Progenitor cell of endocrine pancreas (in vitro differentiated cells): ENCODE results near the gene PLCH1. TPM values are rescaled to one million over a fixed set of nuclear protein-coding genes. Genes with fewer than 3 reads are reported as not detected.

Source experiments
- DNase-seq: peaks from one replicate; pipeline ENCODE4 v3.0.0; 2021; ENCODE audit warnings: low spot score; ENCODE audit not compliant: unreplicated experiment
- H3K27ac Mint-ChIP-seq: 2 replicates; pipeline ENCODE4 v1.8.0; 2021; ENCODE audit warnings: mild to moderate bottlenecking, moderate library complexity, mixed read lengths
- H3K27me3 Mint-ChIP-seq: 2 replicates; pipeline ENCODE4 v1.8.0; 2021; ENCODE audit warnings: mixed read lengths
- H3K36me3 Mint-ChIP-seq: 2 replicates; pipeline ENCODE4 v1.8.0; 2022; ENCODE audit warnings: mixed read lengths; ENCODE audit not compliant: insufficient read depth
- H3K4me1 Mint-ChIP-seq: 2 replicates; pipeline ENCODE4 v1.8.0; 2021; ENCODE audit warnings: low read depth, mixed read lengths
- H3K4me3 Mint-ChIP-seq: 2 replicates; pipeline ENCODE4 v1.8.0; 2021; ENCODE audit warnings: low read depth, mild to moderate bottlenecking, moderate library complexity, mixed read lengths
- H3K9me3 Mint-ChIP-seq: 2 replicates; pipeline ENCODE4 v1.8.0; 2021; ENCODE audit warnings: low read depth, mixed read lengths
- long read RNA-seq: library from polyadenylated mRNA; unstranded; transcript quantifications from one replicate; pipeline ENCODE4 v2.0.0, GENCODE V29; 2020
- total RNA-seq: library from RNA; stranded (reverse); gene quantifications from 2 replicates; pipeline ENCODE4 v1.2.1, GENCODE V29; 2021
- TF ChIP-seq, protein P1 (sequence below): fragments of 200-600 bp; sonication (generic); IDR thresholded peaks from one replicate; pipeline ENCODE4 v1.5.0; 2021; ENCODE audit warnings: antibody characterized with exemption, mild to moderate bottlenecking; ENCODE audit not compliant: unreplicated experiment

Gene PLCH1, protein sequence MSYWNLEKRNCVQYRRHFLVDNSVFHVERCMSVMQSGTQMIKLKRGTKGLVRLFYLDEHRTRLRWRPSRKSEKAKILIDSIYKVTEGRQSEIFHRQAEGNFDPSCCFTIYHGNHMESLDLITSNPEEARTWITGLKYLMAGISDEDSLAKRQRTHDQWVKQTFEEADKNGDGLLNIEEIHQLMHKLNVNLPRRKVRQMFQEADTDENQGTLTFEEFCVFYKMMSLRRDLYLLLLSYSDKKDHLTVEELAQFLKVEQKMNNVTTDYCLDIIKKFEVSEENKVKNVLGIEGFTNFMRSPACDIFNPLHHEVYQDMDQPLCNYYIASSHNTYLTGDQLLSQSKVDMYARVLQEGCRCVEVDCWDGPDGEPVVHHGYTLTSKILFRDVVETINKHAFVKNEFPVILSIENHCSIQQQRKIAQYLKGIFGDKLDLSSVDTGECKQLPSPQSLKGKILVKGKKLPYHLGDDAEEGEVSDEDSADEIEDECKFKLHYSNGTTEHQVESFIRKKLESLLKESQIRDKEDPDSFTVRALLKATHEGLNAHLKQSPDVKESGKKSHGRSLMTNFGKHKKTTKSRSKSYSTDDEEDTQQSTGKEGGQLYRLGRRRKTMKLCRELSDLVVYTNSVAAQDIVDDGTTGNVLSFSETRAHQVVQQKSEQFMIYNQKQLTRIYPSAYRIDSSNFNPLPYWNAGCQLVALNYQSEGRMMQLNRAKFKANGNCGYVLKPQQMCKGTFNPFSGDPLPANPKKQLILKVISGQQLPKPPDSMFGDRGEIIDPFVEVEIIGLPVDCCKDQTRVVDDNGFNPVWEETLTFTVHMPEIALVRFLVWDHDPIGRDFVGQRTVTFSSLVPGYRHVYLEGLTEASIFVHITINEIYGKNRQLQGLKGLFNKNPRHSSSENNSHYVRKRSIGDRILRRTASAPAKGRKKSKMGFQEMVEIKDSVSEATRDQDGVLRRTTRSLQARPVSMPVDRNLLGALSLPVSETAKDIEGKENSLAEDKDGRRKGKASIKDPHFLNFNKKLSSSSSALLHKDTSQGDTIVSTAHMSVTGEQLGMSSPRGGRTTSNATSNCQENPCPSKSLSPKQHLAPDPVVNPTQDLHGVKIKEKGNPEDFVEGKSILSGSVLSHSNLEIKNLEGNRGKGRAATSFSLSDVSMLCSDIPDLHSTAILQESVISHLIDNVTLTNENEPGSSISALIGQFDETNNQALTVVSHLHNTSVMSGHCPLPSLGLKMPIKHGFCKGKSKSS (N-terminal part only)
- 13.6 and 14.2 TPM in 2 replicates for total RNA-seq
- long read RNA-seq, full-length matches to known transcripts, result 3 of 45 reads
- long read RNA-seq, partial matches to known transcripts, result 28 of 45 reads
- long read RNA-seq, other reads (novel, unspliced or antisense), result 14 of 45 reads

DNA sequence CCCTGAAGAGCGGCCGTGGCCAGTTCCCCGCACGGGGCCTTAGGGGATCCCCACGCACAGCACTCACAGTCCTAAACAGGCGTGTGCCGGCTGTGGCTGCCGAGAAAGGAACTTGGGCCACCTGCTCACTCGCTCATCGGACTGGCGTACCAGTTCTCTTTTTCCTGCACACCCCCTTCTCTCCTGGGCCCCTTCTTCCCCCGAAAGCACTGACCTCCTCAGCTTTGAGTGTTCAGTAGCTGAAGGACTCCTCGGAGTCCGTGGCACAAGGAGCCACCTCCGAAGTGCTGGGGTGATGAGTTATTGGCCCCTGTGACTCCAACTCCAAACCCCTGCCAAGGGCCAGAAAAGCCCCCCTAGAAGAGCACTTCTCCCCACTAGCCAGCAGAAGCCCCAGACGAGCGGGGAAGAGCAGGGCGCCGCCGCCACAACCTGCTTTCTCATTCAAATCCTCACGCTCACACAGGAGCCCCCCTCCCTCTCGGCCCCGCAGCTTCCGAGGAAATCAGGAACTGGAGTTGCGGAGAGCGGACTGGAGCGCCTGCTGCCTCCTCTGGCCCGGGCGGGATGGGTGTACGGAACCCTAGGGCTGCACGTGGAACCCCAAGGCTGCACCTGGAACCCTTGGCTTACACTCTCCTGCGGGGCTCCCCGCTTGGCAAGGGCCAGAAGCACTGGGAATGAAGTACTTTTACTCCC is at the start of gene PLCH1:
Gene PLCH1 (minus strand): TSS at position 446 of the 699 bp plus-strand sequence. CDS start 40,847 bp downstream, outside the sequence.
- H3K4me3 Mint-ChIP-seq, result peak within 1 kb of the TSS; percentile 96
- peak within 1 kb of the TSS; percentile 94 for H3K27ac Mint-ChIP-seq
- H3K9me3 Mint-ChIP-seq, result no peaks in the 10 kb centered on the region
- TF ChIP-seq, protein P1, sequence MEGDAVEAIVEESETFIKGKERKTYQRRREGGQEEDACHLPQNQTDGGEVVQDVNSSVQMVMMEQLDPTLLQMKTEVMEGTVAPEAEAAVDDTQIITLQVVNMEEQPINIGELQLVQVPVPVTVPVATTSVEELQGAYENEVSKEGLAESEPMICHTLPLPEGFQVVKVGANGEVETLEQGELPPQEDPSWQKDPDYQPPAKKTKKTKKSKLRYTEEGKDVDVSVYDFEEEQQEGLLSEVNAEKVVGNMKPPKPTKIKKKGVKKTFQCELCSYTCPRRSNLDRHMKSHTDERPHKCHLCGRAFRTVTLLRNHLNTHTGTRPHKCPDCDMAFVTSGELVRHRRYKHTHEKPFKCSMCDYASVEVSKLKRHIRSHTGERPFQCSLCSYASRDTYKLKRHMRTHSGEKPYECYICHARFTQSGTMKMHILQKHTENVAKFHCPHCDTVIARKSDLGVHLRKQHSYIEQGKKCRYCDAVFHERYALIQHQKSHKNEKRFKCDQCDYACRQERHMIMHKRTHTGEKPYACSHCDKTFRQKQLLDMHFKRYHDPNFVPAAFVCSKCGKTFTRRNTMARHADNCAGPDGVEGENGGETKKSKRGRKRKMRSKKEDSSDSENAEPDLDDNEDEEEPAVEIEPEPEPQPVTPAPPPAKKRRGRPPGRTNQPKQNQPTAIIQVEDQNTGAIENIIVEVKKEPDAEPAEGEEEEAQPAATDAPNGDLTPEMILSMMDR, result no peak
- H3K36me3 Mint-ChIP-seq, result no peaks in the 10 kb centered on the region
- peak; percentile 59 for DNase-seq
- H3K4me1 Mint-ChIP-seq, result peaks cover 61% of the 10 kb centered on the region
- no peaks in the 10 kb centered on the region for H3K27me3 Mint-ChIP-seq

DNA sequence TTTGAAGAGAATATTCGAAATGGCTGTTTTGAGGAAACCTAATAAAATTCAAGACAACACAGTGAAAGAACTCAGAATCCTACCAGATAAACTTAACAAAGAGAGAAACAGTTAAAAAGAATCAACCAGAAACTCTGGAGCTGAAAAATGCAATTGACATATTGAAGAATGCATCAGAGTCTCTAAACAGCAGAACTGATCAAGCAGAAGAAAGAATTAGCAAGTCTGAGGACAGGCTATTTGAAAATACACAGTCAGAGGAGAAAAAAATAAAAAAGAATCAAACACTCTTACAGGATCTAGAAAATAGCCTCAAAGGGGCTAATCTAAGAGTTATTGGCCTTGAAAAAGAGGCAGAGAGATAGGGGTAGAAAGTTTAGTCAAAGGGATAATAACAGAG is 47.7 kb upstream of the PLCH1 start:
- TF ChIP-seq, protein P1, result no peak
- Mint-ChIP-seq H3K4me1 (no peaks in the 10 kb centered on the region), H3K9me3 (peaks cover 7% of the 10 kb centered on the region), H3K27ac (no peak overlapping the region), H3K27me3 (no peaks in the 10 kb centered on the region), H3K4me3 (no peak overlapping the region), H3K36me3 (peaks cover 36% of the 10 kb centered on the region)
- DNase-seq, result no peak

- H3K27ac Mint-ChIP-seq, result no peak overlapping the region
- H3K27me3 Mint-ChIP-seq, result no peaks in the 10 kb centered on the region
- TF ChIP-seq, protein P1, result no peak
- no peak overlapping the region for H3K4me3 Mint-ChIP-seq
- no peaks in the 10 kb centered on the region for H3K4me1 Mint-ChIP-seq
- H3K9me3 Mint-ChIP-seq, result peaks cover 7% of the 10 kb centered on the region
- no peak for DNase-seq
- H3K36me3 Mint-ChIP-seq, result peaks cover 24% of the 10 kb centered on the region
Measured at GRCh38 chr3:155791190-155791589, 46.3 kb upstream of the PLCH1 start.

DNA sequence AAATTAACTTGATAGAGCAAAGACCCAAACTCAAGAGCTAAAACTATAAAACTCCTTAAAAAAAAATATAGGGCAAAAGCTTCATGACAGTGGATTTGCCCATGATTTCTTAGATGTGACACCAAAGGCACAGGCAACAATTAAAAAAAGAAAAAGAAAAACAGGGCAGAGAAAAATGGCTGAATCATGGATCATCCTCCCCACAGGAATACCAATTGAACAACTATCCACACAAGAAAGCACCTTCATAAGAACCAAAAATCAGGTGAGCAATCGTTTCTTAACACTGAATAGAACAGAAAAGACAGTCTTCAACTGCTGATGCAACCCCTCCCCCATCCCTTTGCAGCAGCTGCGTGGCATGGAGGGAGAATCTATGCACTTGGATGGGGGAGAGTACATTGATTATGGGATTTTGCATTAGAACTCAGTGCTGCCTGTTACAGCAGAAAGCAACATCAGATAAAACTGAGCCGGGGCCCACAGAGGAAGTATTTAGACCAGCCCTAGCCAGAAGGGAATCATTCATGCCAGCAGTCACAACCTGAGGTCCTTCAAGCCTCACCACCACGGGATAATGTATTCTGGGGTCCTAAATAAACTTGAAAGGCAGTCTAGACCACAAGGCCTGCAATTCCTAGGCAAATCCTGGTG is 45.5 kb upstream of the PLCH1 start:
- no peak overlapping the region for H3K27ac Mint-ChIP-seq
- TF ChIP-seq, protein P1, result no peak
- no peaks in the 10 kb centered on the region for H3K4me1 Mint-ChIP-seq
- H3K4me3 Mint-ChIP-seq, result no peak overlapping the region
- peaks cover 22% of the 10 kb centered on the region for H3K36me3 Mint-ChIP-seq
- DNase-seq, result no peak
- H3K27me3 Mint-ChIP-seq, result no peaks in the 10 kb centered on the region
- H3K9me3 Mint-ChIP-seq, result peaks cover 7% of the 10 kb centered on the region
